Lung (tissue), 12 donors: ENCODE results near the gene TAGLN. TPM values are rescaled to one million over a fixed set of nuclear protein-coding genes. Genes with fewer than 3 reads are reported as not detected.

ENCODE experiments used
- ATAC-seq: fragments of 200-7000 bp; cut with Tn5 transposase; one replicate; pipeline ENCODE4 v1.9.1; 2020; ENCODE audit warnings: moderate number of reproducible peaks; ENCODE audit not compliant: insufficient read depth, low FRiP score
- DNase-seq, 3 donors: peaks; one replicate each; pipeline ENCODE4 v3.0.0-alpha.2; 2013 to 2017
- H3K27ac ChIP-seq, 2 donors: one replicate each; pipeline ENCODE4 v1.5.1; 2013; ENCODE audit warnings: mild to moderate bottlenecking in 2 of 2, moderate library complexity in 2 of 2, control low read depth in 1 of 2, inconsistent platforms in 1 of 2, low read depth in 1 of 2, low read length in 1 of 2
- H3K27me3 ChIP-seq, 3 donors: one replicate each; pipeline ENCODE4 v1.5.1; 2013; ENCODE audit warnings: low read length in 2 of 3; ENCODE audit not compliant: control insufficient read depth in 3 of 3, insufficient read depth in 3 of 3
- H3K36me3 ChIP-seq, 4 donors: one replicate each; pipeline ENCODE4 v1.5.1; 2013; ENCODE audit warnings: low read length in 4 of 4, mild to moderate bottlenecking in 1 of 4, moderate library complexity in 1 of 4; ENCODE audit not compliant: control insufficient read depth in 4 of 4, insufficient read depth in 4 of 4
- H3K4me1 ChIP-seq, 5 donors: one replicate each; pipeline ENCODE4 v1.5.1; 2013; ENCODE audit warnings: low read length in 5 of 5, mild to moderate bottlenecking in 2 of 5, moderate library complexity in 1 of 5; ENCODE audit not compliant: control insufficient read depth in 5 of 5, insufficient read depth in 5 of 5
- H3K4me3 ChIP-seq: one replicate; pipeline ENCODE4 v1.5.1; 2013; ENCODE audit warnings: mild to moderate bottlenecking, control low read depth, moderate library complexity
- H3K9ac ChIP-seq, 2 donors: one replicate each; pipeline ENCODE4 v1.5.1; 2013; ENCODE audit warnings: low read length in 2 of 2, control low read depth in 1 of 2; ENCODE audit not compliant: insufficient read depth in 1 of 2
- H3K9me3 ChIP-seq, 4 donors: one replicate each; pipeline ENCODE4 v1.5.1; 2013; ENCODE audit warnings: low read length in 3 of 4, mild to moderate bottlenecking in 1 of 4, moderate library complexity in 1 of 4; ENCODE audit not compliant: control insufficient read depth in 4 of 4, insufficient read depth in 3 of 4
- WGBS, 2 donors: extraction: QIAGEN DNeasy Blood & Tissue Kit; methylation state at CpG; one replicate each; pipeline ENCODE4 v1.1.7; 2013; 5-methylcytosine and 5-hydroxymethylcytosine counted together
- polyA plus RNA-seq, 2 donors: library from polyadenylated mRNA; stranded (reverse); fragments of 200-250 nt; gene quantifications; one replicate each; pipeline ENCODE4 v1.2.1, GENCODE V29; 2013
- total RNA-seq, 2 donors: library from RNA; depleted of rRNA in 1 of 2; stranded (reverse); fragments of >200 nt in 1 of 2; gene quantifications; one replicate each; pipeline ENCODE4 v1.2.1, GENCODE V29; 2014 to 2021
- TF ChIP-seq, protein P1 (sequence below): IDR thresholded peaks from 2 replicates; pipeline ENCODE4 v1.5.1; 2012; ENCODE audit warnings: mild to moderate bottlenecking; ENCODE audit errors: control extremely low read depth, extremely low read depth
- donor health status: control.
- donor health status: control.
- donor health status: Bipolar disorder and iron deficiency.
- donor health status: healthy.
- donor health status: DM: yes; HTN: yes; CAD: no.

TAGLN gene
- total and polyA plus RNA-seq, 4 donors: 172 to 683 (median 519) TPM

DNA sequence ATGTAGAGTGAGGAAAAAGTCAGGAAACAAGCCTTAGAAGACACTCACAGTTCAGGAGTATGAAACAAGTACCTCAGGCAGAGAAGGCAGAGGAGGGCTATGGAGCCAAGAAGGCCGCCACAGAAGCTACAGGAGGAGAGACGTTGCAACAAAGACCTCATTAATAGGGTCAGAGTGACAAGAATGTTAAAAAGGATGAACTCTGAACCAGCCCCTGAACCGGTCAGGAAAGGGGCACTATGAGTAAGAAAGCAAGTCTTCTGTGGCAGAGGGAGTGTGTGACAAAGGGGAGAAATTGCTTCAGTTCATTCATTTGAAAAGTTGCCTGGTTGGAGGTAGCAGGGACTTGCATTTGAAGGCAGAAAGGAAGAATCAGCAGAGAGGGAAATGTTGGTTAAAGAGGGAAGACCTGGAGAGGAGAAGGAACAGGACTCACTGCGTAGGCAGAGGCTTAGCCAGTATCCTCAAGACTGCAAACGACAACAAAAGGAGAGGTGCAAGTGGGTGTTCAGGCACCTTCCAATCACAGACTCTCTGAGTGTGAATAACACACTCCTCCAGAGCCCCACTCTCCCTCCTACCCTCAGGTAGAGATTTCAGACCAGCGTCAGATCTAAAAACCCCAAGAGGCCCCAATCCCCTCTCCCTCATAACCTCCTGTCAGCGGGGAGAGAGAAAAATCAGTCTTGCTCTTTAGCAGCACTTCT, 15.4 kb downstream of the TAGLN start:
- Histone ChIP-seq H3K9me3 (no peaks in the 10 kb centered on the region), H3K27ac (no peak overlapping the region), H3K4me3 (no peak overlapping the region), H3K27me3 (no peaks in the 10 kb centered on the region), H3K9ac (no peak overlapping the region), H3K4me1 (no peaks in the 10 kb centered on the region), H3K36me3 (peaks cover 18 to 43% (median 23%) of the 10 kb centered on the region in 4 donors)
- TF ChIP-seq, protein P1, sequence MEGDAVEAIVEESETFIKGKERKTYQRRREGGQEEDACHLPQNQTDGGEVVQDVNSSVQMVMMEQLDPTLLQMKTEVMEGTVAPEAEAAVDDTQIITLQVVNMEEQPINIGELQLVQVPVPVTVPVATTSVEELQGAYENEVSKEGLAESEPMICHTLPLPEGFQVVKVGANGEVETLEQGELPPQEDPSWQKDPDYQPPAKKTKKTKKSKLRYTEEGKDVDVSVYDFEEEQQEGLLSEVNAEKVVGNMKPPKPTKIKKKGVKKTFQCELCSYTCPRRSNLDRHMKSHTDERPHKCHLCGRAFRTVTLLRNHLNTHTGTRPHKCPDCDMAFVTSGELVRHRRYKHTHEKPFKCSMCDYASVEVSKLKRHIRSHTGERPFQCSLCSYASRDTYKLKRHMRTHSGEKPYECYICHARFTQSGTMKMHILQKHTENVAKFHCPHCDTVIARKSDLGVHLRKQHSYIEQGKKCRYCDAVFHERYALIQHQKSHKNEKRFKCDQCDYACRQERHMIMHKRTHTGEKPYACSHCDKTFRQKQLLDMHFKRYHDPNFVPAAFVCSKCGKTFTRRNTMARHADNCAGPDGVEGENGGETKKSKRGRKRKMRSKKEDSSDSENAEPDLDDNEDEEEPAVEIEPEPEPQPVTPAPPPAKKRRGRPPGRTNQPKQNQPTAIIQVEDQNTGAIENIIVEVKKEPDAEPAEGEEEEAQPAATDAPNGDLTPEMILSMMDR: no peak
- DNase-seq (no peak), ATAC-seq (no peak)
- 90 to 91% methylated on average over 7 of the region's 7 CpGs for WGBS, 2 donors

DNA sequence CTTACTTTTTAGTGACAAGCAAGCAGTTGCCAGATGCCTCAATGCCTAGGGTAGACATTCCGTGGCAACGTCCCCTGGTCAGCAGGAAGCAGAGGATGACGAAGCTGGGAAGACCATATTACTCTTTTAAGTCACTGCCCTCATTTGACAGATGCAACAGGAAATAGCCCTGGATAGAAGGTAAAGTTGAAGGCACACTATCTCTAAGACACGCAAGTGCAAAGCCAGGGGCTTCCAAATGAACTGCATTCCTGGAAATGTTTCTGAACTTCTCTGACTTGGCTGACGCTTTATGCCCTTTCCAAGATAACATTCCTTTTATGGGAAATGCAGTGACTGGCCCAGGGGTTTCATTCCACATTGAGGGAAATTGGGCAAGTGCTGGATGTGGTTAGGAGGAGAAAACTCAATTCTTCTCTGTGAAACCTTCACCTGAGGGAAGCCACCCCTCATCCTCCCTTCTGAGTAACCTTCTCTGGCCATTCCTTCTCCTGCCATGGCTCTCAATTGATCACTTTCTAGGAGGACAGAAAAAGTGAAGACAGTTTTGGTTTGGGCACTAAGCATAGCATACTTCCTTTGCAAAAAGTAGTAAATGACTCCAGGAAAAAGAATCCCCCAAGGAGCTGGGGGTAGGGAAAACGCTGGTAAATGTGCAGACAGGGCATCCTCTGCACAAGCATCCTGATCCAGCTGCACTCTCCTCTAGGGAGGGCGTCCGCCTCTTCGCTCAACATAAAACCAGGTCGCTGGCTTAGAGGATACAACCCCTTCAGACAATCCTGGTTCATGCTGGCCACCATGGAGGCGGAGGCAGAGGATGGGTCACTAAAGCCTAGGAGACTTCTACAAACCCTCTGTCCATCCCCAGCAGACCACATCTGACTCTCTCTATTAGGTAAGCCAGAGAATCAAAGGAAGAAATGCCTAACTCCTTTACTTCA, 18.2 kb downstream of the TAGLN start:
- peaks cover 19 to 53% (median 30%) of the 10 kb centered on the region in 4 donors for H3K36me3 ChIP-seq
- WGBS, 2 donors: 80 to 89% methylated on average over 11 of the region's 11 CpGs
- H3K9ac ChIP-seq: no peak overlapping the region
- ATAC-seq: peak; percentile 12
- no peaks in the 10 kb centered on the region for H3K27me3 ChIP-seq
- TF ChIP-seq, protein P1: no peak
- peak overlapping the region; percentile 3 to 61 for H3K27ac ChIP-seq
- H3K4me1 ChIP-seq: peaks cover 0 to 20% (median 6%) of the 10 kb centered on the region in 5 donors
- H3K9me3 ChIP-seq: no peaks in the 10 kb centered on the region
- no peak overlapping the region for H3K4me3 ChIP-seq
- DNase-seq: peak in 1 of 3 donors; percentile 2

DNA sequence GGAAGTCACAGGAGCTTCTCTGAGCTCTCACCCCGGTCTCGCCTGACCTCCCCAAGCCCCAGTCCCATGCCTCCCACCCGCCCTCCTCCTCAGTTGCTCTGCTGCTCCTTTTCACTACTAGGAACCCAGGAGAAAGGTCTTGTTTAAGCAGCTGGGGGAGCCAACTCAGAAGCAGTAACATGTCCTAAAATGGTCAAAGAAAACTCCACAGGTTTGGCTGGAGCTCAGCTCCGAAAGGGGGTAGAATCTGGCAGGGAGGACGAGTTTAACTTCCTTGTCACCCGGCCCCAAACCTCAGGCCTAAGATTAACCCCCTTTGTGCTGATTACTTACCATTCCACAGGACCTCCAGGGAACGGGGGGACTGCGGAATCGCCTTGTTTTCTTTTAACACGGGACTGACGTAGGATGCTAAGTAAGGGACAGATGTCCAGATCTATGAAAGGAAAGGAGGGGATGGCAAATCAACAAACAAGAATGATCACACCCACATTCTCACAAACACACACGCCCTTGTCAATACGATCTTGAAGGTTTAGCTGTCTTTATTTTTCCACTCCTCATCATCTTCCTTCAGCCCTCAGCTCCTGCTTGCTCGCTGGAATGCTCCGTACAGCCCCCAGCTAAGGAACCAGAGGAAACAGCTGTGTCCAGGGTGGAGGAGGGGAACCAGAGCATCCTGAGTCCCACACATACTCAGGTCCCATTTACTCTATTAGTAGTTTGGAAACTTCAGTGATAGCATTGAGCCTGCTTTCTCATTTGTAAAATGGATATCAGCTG, 19.2 kb downstream of the TAGLN start:
- H3K4me1 ChIP-seq: peaks cover 0 to 20% (median 6%) of the 10 kb centered on the region in 5 donors
- no peak overlapping the region for H3K9ac ChIP-seq
- DNase-seq (peak in 2 of 3 donors; percentile 10 to 42), ATAC-seq (no peak)
- WGBS, 2 donors: 73 to 82% methylated on average over 15 of the region's 15 CpGs
- H3K27me3 ChIP-seq: no peaks in the 10 kb centered on the region
- H3K4me3 ChIP-seq: no peak overlapping the region
- peak overlapping the region in 1 of 2 donors; percentile 61 for H3K27ac ChIP-seq
- H3K9me3 ChIP-seq: no peaks in the 10 kb centered on the region
- H3K36me3 ChIP-seq: peaks cover 20 to 58% (median 30%) of the 10 kb centered on the region in 4 donors
- TF ChIP-seq, protein P1: no peak
